ENCODE data around the gene TYW1.
"Not testable (repeated sequence)": the region's sequence is repeated elsewhere in the genome, so short reads cannot be mapped to it uniquely, and the experiment has no call there.

TYW1 gene

DNA sequence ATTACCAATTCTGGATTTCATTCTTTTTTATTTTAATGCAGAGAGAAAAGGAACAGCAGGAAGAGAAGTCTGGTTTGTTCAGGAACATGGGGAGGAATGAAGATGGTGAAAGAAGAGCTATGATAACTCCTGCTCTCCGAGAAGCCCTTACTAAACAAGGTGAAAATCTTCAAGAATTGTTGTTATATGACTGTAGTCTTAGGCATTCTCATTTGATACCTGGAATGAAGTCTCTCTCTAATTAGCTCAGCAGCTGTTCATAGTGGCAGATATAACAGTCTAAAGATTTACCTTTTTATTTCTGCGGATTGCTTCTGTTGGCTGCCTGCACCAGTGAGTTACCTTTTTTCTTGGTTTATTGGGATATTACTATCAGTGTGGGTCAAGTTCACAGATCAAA lies 53.3 kb downstream of the TYW1 start:
- not testable (repeated sequence) for DNase-seq

DNA sequence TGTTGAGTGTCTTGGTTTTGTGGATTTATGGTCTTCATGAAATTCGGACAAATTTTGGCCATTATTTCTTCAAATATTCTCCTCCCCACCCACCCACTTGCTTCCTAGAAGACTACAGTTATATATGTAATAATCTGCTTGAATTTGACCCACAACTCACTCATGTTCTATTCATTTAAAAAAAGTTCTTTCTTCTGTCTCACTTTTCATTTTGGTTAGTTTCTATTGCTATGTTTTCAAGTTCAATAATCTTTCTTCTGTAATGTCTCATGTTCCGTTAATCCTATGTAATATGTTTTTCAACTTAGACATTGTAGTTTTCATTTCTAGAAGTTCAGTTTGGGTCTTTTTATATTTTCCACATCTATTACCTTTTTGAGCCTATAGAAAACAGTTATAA lies 55.5 kb downstream of the TYW1 start:
- not testable (repeated sequence) for DNase-seq

DNA sequence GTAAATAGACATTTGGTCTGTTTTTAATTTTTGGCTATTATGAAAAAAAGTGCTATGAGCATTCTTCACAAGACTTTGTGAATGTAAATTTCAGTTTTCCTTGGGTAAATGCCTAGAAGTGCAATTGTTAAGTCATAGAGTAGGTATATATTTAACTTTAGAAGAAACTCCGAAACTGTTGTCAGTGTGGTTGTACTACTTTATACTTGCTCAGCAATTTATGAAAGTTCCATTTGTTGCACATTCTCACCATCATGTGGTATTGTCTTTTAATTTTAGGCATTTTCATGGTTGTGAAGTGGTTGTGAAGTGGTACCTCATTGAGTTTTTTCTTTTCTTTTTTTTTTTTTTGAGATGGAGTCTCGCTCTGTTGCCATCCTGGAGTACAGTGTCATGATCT lies 60.0 kb downstream of the TYW1 start:
- DNase-seq, result no peak

DNA sequence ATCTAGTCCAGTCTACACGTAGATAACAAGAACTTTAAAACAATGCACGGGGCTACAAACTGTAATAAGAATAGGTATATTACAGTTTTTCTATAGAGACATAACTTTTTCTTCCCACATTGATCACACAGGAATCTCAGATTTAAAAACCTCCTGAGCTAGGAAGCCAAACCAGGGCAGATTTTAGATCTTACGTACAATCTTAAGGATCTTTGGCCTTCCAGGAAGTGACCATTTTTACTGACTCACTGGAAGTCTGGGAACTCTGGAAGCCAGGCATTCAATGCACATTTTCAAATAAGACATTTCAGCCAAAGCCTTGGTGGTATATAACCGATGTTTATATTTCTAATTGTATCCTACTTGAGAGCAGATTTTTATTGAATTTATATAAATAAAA lies 64.7 kb downstream of the TYW1 start:
- DNase-seq, result not testable (repeated sequence)

DNA sequence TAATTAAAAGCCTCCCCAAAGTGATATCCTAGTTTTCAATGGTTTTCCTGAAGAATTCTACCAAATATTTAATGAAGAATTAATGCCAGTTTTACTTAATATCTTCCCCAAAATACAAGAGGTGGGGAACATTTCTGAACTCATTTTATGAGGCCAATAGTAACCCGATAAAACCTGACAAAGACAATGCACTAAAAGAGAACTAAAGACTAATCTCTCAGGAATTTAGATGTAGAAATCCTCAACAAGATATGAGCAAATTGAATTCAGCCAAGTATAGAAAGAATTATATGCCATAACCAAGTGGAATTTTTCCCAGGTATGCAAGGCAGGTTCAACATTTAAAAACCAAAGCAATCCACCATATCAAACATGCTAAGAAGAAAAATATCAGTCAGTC lies 66.2 kb downstream of the TYW1 start:
- DNase-seq, result not testable (repeated sequence)

DNA sequence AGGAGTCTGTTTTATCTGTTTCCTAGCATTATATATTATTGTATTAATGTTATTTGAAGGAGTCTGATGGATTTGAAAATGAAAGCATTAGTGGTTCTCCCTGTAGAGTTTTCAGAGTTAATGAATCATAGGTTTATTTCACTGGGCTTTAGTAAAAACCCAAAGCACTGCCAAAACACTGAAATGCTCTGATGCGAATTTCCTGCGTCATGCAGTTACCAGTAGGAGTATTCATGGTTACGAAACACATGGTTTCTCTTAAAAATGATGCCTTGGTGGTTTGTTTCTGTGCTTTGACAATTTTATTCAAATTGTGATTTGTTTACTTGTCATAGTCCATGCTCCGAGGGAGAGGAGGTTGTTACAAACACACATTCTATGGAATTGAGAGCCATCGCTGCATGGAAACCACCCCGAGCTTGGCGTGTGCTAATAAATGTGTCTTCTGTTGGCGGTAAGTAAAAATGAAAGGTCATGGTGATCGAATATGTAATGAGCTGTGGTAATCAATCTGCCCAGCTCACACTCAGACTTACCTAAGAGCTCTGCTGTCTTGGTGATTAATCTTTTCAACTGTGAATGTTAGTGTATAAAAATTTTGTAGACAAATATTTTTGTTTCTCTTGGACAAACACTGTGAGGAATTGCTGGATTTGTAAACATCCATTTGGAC lies 70.5 kb downstream of the TYW1 start:
- DNase-seq, result not testable (repeated sequence)

DNA sequence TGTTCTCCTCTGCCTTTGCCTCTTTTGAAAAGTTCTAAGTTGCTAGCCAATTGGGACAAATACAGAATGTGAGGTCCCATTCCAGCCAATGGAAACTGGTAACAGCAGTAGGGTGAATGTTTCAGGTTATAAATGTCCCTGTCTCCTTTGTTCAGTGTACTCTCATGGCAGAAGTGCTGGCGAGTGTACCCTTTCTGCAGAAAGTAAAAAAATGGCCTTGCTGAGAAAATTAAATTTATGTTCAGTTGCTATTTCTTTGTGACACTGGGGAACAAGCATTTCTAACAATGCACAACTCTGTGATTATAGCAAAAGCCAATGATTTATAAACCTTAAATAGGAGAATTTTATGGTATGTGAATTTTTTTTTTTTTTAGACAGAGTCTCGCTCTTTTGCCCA lies 79.5 kb downstream of the TYW1 start:
- DNase-seq, result not testable (repeated sequence)

DNA sequence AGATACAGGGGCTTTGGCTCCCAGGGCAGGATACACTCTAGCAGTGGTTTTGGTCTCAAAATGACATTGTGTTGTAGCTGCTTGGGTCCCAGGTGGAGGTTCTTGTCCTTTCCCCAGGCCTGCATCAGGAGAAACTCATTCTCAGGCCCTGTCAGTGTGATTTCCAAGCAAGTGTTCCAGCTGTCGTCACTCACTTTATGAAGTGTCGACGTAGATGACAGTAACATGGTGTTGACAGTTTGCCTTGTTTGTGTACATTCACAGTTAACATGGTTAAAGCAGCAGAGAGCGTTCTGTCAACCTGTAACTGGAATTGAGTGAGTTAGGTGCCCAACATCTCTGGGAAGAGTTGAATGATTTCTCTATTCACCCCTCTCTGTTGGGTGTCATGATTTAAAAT lies 86.2 kb downstream of the TYW1 start:
- DNase-seq, result not testable (repeated sequence)

DNA sequence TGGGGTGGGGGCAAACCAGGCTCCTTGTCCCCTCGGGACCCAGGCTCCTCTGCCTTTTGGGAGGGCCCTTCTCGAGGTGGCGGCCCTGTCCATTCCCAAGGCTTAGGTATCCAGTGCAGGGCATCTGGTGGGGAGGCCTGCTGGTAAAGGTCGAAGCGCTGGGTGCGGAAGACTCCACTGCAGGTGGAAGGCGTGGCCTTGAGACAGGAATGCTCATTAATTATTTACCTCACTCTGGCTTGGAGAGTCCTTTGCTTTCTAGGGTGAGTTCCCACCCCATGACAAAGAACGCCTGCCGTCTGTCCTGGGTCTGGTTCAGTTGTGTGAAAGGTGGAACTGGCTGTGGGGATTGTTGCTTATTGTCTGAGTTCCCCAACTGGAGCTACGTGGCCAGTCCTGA lies 92.6 kb downstream of the TYW1 start:
- not testable (repeated sequence) for DNase-seq

DNA sequence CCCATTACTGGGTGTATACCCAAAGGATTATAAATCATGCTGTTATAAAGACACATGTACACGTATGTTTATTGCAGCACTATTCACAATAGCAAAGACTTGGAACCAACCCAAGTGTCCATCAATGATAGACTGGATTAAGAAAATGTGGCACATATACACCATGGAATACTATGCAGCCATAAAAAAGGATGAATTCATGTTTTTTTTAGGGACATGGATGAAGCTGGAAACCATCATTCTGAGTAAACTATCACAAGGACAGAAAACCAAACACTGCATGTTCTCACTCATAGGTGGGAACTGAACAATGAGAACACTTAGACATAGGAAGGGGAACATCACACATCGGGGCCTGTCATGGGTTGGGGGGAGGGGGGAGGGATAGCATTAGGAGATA lies 94.4 kb downstream of the TYW1 start:
- DNase-seq, result not testable (repeated sequence)

DNA sequence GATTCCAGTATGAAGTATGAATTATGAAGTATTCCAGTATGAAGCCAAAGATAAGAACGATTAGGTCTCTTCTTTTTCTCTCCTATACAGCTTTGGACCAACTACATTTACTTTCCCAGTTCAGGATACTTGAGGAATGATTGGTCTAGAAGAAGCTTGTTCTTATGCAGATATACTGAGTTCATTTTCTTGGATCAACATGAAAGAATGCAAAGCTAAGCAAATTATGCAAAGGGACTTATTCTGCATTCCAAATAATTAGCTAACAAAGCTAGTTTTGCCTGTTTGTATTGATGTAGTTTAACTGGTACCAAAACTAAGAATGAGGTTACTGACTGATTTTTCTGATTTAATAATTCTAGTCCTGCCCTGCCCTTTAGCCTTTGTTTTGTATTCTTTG lies 101.4 kb downstream of the TYW1 start:
- not testable (repeated sequence) for DNase-seq

DNA sequence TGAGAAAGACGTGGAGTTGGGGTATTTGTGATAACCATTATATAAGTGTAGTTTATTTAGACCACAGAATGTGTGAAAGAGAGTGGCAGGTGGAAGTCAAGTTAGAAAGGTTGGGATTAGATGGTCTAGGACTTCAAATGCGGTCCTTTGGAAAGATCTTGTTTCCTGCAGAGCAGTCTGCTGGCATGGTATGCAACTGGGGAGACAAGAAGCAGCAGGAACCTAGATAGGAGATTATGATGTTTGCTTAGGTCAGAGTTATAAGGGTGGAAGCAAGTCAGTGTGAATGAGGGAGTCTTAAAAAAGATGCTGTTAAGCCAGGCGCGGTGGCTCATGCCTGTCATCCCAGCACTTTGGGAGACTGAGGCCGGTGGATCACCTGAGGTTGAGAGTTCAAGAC lies 102.8 kb downstream of the TYW1 start:
- not testable (repeated sequence) for DNase-seq

DNA sequence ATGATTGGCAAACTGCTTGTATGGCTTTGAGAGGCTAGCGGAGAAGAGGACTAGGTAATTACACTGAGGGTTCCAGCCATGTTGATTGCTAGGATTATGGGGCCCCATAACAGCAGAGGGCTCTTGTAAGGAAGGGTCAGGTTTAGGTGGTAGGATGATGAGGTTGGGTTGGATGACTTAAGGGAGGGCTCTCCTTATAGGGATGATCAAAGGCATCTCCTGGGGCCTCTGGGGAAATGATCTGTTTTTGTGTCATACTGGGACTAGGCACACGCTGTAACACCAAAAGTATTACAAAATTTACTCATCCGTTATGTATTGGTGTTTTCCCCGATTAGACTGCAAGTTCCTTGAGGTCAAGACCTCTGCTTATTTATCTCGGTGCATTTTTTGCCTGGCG lies 103.4 kb downstream of the TYW1 start:
- not testable (repeated sequence) for DNase-seq

DNA sequence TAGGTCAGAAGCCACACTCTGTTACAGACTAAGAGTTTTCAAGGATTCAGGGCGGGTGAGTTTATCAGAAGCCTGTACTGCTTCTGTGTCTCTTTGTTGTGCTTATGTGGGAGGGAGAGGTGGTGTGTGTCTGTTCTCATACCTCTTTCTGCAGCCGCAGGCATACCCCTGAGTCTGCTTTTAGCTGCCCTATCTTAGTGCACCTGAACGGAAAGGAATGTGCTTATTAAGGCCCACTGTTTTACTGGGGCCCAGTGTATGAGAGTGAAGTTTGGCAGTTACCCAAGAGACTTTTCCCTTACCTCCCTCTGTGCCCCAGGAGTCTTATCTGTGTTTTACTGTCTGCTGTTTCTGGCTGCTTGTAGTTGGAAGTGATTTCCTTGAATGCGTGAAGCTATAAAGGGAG lies 104.3 kb downstream of the TYW1 start:
- no peak for DNase-seq

DNA sequence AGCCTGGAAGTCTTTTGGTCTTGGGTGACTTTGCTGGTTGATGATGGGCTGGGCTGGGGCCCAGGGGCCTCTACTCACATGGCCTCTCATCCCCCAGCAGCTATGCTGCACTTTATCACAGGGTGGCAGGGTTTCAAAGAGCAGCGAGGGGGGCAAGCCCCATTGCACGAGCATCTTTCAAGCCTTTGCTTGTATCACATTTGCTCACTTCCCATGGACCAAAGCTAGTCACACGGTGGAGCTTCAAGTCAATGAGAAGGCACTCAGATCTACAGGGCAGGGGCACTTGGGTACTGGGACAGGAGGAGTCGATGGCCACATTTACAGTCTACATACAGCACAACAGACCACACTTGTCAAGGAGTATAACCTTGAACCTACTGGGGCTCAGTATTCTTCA lies 108.3 kb downstream of the TYW1 start:
- DNase-seq, result not testable (repeated sequence)

DNA sequence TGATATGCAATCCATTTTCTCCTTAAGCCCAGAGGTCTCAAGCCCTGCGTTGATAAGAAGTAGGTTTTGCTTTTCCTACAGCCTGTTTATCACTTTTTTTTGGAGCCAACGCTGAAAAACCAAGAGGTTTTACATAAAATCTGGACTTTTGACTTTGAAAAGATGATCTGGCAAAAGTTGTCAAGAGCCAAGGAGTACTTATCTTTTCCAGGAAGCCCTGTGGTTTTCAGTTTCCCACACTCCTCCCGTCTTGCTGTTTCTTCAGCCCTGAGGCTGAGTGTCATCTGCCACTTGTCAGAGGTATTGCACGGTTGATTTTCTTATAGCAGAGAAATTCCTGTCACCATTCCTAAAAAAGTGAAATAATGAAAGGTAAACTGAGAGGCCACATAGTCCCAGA lies 108.7 kb downstream of the TYW1 start:
- no peak for DNase-seq

DNA sequence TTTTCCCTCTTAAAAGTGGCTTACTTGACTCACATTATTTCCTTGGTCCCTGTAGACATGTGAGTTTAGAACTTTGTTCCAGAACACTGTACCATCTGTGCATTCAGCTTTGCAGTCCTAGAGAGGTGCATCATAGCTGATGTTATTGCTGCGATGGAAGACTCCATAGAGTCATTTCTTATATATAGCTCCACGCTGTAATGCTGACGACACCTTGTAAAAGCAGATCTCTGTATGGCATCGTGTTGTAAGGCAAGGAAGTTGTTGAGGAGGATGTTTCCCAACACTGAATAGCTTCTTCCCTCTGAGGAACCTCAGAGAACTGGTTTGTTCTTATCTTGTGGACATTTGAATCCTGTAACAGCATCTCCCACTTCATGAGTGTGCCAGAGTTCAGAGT lies 109.6 kb downstream of the TYW1 start:
- not testable (repeated sequence) for DNase-seq

DNA sequence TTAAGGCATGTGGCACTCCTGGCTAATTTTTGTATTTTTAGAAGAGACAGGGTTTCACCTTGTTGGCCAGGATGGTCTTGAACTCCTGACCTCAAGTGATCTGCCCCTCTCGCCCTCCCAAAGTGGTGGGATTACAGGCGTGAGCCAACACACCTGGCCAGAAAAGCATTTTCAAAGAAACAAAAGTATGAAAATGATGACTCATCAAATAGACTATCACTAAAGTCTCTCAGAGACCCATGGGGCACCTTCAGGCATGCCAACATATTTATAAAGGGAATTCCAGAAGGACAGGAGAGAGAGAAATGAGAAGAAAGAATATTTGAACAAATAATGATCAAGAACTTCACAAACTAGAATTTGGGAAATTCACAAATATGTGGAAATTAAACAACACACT lies 114.7 kb downstream of the TYW1 start:
- not testable (repeated sequence) for DNase-seq

DNA sequence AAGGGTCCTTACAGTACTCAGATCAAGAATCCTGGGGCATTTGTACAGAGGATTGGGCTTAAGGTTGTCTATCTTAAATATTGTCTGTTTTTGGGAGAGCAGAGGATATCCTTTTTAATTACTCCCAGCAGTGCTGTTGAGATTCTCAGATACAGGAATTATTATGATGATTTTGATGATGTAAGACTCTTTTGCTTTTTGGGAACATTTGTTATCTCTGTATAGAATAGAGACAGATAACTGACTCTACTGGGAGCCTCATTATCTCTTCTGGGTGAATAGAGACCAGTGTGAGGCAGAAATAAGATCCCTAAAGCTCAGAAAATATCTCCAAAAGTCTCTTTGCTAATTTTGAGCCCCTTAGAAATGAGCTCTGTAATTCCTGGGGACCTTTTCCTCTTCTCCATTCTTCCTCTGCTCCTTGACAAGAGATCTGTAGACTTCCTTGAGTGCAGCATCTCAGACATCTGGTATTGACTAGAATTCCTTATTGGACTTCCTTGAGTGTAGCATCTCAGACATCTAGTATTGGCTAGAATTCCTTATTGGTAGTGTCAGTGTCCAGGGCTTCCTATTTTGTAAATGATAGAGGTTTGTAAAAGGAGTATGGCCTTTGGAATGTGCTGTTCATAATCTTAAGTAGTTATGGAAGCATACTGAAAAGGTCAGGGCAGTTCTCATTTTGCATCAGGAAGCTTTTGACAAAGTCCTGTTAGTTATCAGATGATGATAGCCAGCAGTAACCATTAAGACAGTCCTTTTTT lies 118.0 kb downstream of the TYW1 start:
- not testable (repeated sequence) for DNase-seq

DNA sequence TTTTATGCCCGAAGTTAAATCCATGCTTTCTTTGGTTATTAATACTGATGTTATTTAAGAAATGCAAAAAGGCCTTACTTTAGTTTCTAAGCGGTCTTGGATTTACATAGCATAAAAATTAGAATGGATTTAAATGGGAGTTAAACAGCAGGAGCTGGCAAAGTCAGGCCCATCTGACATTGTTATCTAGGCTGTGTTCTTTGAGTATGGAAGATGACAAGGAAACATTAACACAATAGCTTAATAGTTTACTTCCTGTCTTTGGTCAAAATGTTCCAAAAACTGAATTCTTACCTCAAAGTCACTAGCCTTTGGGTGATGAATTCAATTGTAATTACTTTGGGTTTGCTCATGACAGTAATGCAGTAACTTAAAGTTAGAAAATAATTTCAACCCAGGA lies 123.9 kb downstream of the TYW1 start:
- DNase-seq, result not testable (repeated sequence)

DNA sequence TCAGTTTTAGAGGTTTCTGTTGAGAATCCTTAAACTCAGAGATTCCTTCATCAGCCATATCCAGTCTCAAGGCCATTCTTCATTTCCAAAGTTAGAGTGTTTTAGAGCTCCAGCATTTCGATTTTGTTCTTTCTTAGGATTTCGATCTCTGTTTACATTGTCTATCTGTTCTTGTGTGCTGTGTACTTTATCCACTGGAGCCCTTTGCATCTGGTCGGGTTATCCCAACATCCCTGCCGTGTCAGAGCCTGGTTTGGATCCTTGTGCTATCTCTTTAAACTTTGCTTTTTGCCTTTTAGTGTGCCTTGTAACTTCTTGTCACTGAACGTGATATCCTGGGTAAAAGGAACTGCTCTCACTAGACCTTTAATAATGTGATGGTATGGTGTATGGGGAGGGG lies 131.6 kb downstream of the TYW1 start:
- not testable (repeated sequence) for DNase-seq

DNA sequence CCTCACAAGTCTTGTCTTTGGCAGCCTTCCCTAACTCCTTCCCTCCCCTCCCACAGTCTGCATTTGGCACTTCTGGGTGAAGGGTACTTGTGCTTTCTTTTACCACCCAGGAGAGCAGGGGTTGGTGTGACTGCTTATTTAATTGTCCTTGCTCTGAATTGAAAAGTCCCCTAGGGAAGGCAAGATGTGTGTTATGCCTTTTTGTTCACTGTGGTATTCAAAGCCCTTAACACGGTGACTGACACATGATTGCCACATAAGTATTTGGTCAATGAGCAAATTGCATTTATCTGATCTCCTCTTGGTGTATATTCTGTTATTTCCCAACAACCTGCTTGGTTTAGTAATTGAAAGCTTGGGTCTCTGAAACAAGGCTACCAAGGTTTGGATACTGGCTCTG lies 134.1 kb downstream of the TYW1 start:
- DNase-seq, result not testable (repeated sequence)

DNA sequence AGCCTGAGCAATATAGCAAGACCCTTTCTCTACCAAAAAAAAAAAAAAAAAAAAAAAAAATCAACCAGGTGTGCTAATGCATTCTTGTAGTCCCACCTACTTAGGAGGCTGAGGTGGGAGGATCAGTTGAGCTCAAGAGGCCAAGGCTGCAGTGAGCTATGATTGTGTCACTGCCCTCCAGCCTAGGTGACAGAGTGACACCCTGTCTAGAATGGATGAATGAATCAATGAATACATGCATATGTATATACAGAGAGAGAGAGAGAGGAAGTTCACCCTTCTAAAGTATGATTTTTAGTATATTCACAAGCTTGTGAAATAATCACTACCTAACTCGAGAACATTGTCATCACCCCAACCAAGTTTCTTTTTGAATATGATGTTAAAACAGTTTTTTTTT lies 138.3 kb downstream of the TYW1 start:
- DNase-seq, result not testable (repeated sequence)
